MCF 10A (cell line): ENCODE results near the gene PSME1. TPM values are rescaled to one million over a fixed set of nuclear protein-coding genes. Genes with fewer than 3 reads are reported as not detected.

ENCODE experiments used
- BruUV-seq: library from RNA; stranded (reverse); fragments of 400-500 nt; replicated peaks from 2 replicates; lab custom pipeline; 2021; lab: Mats Ljungman, UMichigan
- CTCF ChIA-PET: fragments of 300-600 bp; sonication (Branson Sonifier 250); formaldehyde crosslinking; extraction: SDS; loops from one replicate; lab custom pipeline; 2021; ENCODE audit warnings: antibody characterized with exemption, inconsistent platforms; lab: Yijun Ruan, JAX
- POLR2A ChIA-PET: fragments of 300-600, 350-650 bp; sonication (Branson Sonifier 250); formaldehyde crosslinking; extraction: SDS; loops from one replicate; lab custom pipeline; 2020; ENCODE audit warnings: antibody characterized with exemption, inconsistent platforms; lab: Yijun Ruan, JAX
- DNase-seq: peaks from one replicate; pipeline ENCODE4 v3.0.0-alpha.2; 2018; ENCODE audit not compliant: unreplicated experiment
- H3K27ac Mint-ChIP-seq: one replicate; pipeline ENCODE4 v1.8.0; 2022; ENCODE audit warnings: mild to moderate bottlenecking, low read depth, mixed read lengths; ENCODE audit not compliant: unreplicated experiment
- H3K27me3 Mint-ChIP-seq: one replicate; pipeline ENCODE4 v1.8.0; 2022; ENCODE audit warnings: mixed read lengths; ENCODE audit not compliant: insufficient read depth, unreplicated experiment
- H3K36me3 Mint-ChIP-seq: one replicate; pipeline ENCODE4 v1.8.0; 2022; ENCODE audit warnings: mild to moderate bottlenecking, moderate library complexity, mixed read lengths; ENCODE audit not compliant: insufficient read depth, unreplicated experiment
- H3K4me1 Mint-ChIP-seq: one replicate; pipeline ENCODE4 v1.8.0; 2022; ENCODE audit warnings: mixed read lengths; ENCODE audit not compliant: insufficient read depth, unreplicated experiment
- H3K4me3 Mint-ChIP-seq: one replicate; pipeline ENCODE4 v1.8.0; 2022; ENCODE audit warnings: mild to moderate bottlenecking, moderate library complexity, mixed read lengths; ENCODE audit not compliant: unreplicated experiment
- H3K9me3 Mint-ChIP-seq: one replicate; pipeline ENCODE4 v1.8.0; 2022; ENCODE audit warnings: mixed read lengths; ENCODE audit not compliant: unreplicated experiment
- CTCF ChIP-seq: fragments of 200-600 bp; IDR thresholded peaks from one replicate; pipeline ENCODE4 v1.8.0; 2022; ENCODE audit warnings: antibody characterized with exemption, mild to moderate bottlenecking; ENCODE audit not compliant: unreplicated experiment
- intact Hi-C: fragments of 100-400 bp; cut with micrococcal nuclease; formaldehyde crosslinking; loops from 2 replicates; pipeline ENCODE4 v1.14.1; 2022
- total RNA-seq: library from RNA; stranded (reverse); gene quantifications from 2 replicates; pipeline ENCODE4 v1.2.3, GENCODE V29; 2022

The PSME1 gene
- total RNA-seq, 1 experiment from 2014 or later, result 126 TPM

GRCh38 chr14:24122416-24122815, 13.6 kb upstream of the PSME1 start:
- DNase-seq, result no peak
- ChIA-PET POLR2A (interaction anchor here (1.2 to 1.6 kb wide), 2 partner anchors 19 to 39 kb away, joined by 5 to 8 read pairs; partner anchors contain the start of genes EMC9 and IRF9), CTCF (no interaction called here)
- no peaks in the 10 kb centered on the region for H3K27me3 Mint-ChIP-seq
- peaks cover 51% of the 10 kb centered on the region for H3K36me3 Mint-ChIP-seq
- no peak for TF ChIP-seq CTCF
- no peaks in the 10 kb centered on the region for H3K9me3 Mint-ChIP-seq
- no peak overlapping the region for H3K27ac Mint-ChIP-seq
- intact Hi-C loops, result no loop called here
- H3K4me3 Mint-ChIP-seq, result no peak overlapping the region
- H3K4me1 Mint-ChIP-seq, result no peaks in the 10 kb centered on the region
- BruUV-seq, result no TSS peak

DNA sequence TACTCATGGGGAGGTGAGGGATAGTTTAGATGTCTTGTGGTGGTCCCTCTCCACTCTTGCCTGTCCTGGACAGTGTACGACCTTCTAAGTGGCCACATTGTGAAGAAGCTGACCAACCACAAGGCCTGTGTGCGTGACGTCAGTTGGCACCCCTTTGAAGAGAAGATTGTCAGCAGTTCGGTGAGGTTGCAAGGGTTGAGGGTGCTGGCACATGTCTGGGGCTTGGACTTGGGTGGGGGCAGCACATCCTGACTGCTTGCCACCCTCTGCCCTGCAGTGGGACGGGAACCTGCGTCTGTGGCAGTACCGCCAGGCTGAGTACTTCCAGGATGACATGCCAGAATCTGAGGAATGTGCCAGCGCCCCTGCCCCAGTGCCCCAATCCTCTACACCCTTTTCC, 13.1 kb upstream of the PSME1 start:
- CTCF ChIA-PET, result interaction anchor here (0.5 kb wide), 1 partner anchor 744 kb away, joined by 4 read pairs; no protein-coding TSS in a partner anchor
- H3K27me3 Mint-ChIP-seq, result no peaks in the 10 kb centered on the region
- no peak for DNase-seq
- H3K4me3 Mint-ChIP-seq, result no peak overlapping the region
- intact Hi-C loops, result no loop called here
- no peak for TF ChIP-seq CTCF
- H3K9me3 Mint-ChIP-seq, result no peaks in the 10 kb centered on the region
- H3K27ac Mint-ChIP-seq, result no peak overlapping the region
- no TSS peak for BruUV-seq
- no peaks in the 10 kb centered on the region for H3K4me1 Mint-ChIP-seq
- peaks cover 49% of the 10 kb centered on the region for H3K36me3 Mint-ChIP-seq
- POLR2A ChIA-PET, result interaction anchor here (1.6 to 4.7 kb wide), 2 partner anchors 13 to 18 kb away, joined by 8 to 19 read pairs; partner anchors contain the start of genes EMC9 and PSME1

- BruUV-seq, result TSS peak; percentile 39
- peaks cover 41% of the 10 kb centered on the region for H3K36me3 Mint-ChIP-seq
- H3K4me3 Mint-ChIP-seq, result no peak overlapping the region
Measured at GRCh38 chr14:24123424-24124417, 12.3 kb upstream of the PSME1 start.

More at GRCh38 chr14:24123424-24124417, 12.3 kb upstream of the PSME1 start:
- H3K4me1 Mint-ChIP-seq, result no peaks in the 10 kb centered on the region
- H3K27me3 Mint-ChIP-seq, result no peaks in the 10 kb centered on the region
- ChIA-PET POLR2A (interaction anchor here (1.6 to 5.4 kb wide), 3 partner anchors 8 to 18 kb away, joined by 8 to 40 read pairs (median 19); partner anchors contain the start of genes DCAF11, EMC9, NRL and PSME1), CTCF (interaction anchor here (0.5 to 1.2 kb wide), 3 partner anchors 9 to 745 kb away, joined by 3 to 6 read pairs (median 4); partner anchors contain the start of genes DCAF11 and NRL)
- no peak for TF ChIP-seq CTCF
- no peak for DNase-seq
- intact Hi-C loops, result no loop called here
- no peak overlapping the region for H3K27ac Mint-ChIP-seq
- H3K9me3 Mint-ChIP-seq, result no peaks in the 10 kb centered on the region
